KMS-11 (cell line): ENCODE measurements around the gene POLQ.
A peak's percentile ranks its signal among the peaks of the same experiment; 100 is the strongest.

Experiments
- H2AFZ ChIP-seq: fragments of 200-600 bp; sonication (generic); 2 replicates; pipeline ENCODE4 v1.6.1; 2016; ENCODE audit warnings: antibody characterized with exemption, mixed run types, low read depth
- H3K27ac ChIP-seq: fragments of 200-600 bp; sonication (generic); 2 replicates; pipeline ENCODE4 v1.6.1; 2016; ENCODE audit warnings: mild to moderate bottlenecking, mixed run types
- H3K27me3 ChIP-seq: fragments of 200-600 bp; sonication (generic); 2 replicates; pipeline ENCODE4 v1.6.1; 2017; ENCODE audit warnings: mild to moderate bottlenecking, low read depth, mixed run types, moderate library complexity; ENCODE audit not compliant: insufficient read depth
- H3K36me3 ChIP-seq: fragments of 200-600 bp; sonication (generic); 2 replicates; pipeline ENCODE4 v1.6.1; 2017; ENCODE audit warnings: mild to moderate bottlenecking, mixed run types; ENCODE audit not compliant: insufficient read depth
- H3K4me1 ChIP-seq: fragments of 200-600 bp; sonication (generic); 2 replicates; pipeline ENCODE4 v1.6.1; 2016; ENCODE audit warnings: mild to moderate bottlenecking, low read depth, mixed run types; ENCODE audit not compliant: poor library complexity, severe bottlenecking
- H3K4me2 ChIP-seq: fragments of 200-600 bp; sonication (generic); 2 replicates; pipeline ENCODE4 v1.7.0; 2016; ENCODE audit warnings: mild to moderate bottlenecking, mixed run types
- H3K4me3 ChIP-seq: fragments of 200-600 bp; sonication (generic); IDR thresholded peaks from 2 replicates; pipeline ENCODE4 v1.6.1; 2017; ENCODE audit warnings: low read depth, low read length, mixed read lengths; ENCODE audit not compliant: insufficient read depth
- H3K79me2 ChIP-seq: fragments of 200-600 bp; sonication (generic); 2 replicates; pipeline ENCODE4 v1.6.1; 2016; ENCODE audit warnings: low read depth, mixed run types; ENCODE audit not compliant: insufficient read depth
- H3K9ac ChIP-seq: fragments of 200-600 bp; sonication (generic); 2 replicates; pipeline ENCODE4 v1.6.1; 2016; ENCODE audit warnings: mild to moderate bottlenecking, mixed run types
- H4K20me1 ChIP-seq: fragments of 200-600 bp; sonication (generic); 2 replicates; pipeline ENCODE4 v1.6.1; 2016; ENCODE audit warnings: mild to moderate bottlenecking, mixed run types; ENCODE audit not compliant: insufficient read depth
- TF ChIP-seq, protein P1 (sequence below): fragments of 200-600 bp; sonication (generic); conservative IDR thresholded peaks from 2 replicates; pipeline ENCODE4 v1.6.1; 2017; ENCODE audit warnings: low read depth, mild to moderate bottlenecking, antibody characterized with exemption, low read length, moderate library complexity, mixed read lengths

POLQ gene

DNA sequence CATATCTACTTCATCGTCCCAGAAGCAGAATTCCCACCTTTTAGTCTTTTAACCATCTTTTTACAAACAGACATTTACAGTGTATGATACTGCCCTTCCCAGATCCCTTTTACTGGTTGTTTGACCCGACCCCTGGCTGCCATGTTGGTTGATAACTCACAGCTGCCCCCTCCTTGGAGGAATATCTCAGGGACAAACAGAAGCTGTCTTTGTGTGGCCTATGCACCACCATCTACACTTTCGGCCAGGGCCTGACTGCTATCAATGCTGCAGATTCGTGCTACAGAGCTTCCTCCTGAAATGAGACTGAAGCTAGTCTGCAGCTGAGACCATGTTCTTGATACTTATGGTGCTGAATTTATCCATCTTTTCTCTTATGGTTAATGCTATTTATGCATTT, 6.6 kb upstream of the POLQ start:
- Histone ChIP-seq H4K20me1 (no peaks in the 10 kb centered on the region), H3K27me3 (no peaks in the 10 kb centered on the region), H3K4me2 (peak overlapping the region; percentile 19), H3K4me1 (no peaks in the 10 kb centered on the region), H3K27ac (no peak overlapping the region), H3K36me3 (no peaks in the 10 kb centered on the region), H3K79me2 (no peaks in the 10 kb centered on the region), H2AFZ (peak overlapping the region; percentile 68), H3K9ac (no peak overlapping the region), H3K4me3 (no peak overlapping the region)
- TF ChIP-seq, protein P1, sequence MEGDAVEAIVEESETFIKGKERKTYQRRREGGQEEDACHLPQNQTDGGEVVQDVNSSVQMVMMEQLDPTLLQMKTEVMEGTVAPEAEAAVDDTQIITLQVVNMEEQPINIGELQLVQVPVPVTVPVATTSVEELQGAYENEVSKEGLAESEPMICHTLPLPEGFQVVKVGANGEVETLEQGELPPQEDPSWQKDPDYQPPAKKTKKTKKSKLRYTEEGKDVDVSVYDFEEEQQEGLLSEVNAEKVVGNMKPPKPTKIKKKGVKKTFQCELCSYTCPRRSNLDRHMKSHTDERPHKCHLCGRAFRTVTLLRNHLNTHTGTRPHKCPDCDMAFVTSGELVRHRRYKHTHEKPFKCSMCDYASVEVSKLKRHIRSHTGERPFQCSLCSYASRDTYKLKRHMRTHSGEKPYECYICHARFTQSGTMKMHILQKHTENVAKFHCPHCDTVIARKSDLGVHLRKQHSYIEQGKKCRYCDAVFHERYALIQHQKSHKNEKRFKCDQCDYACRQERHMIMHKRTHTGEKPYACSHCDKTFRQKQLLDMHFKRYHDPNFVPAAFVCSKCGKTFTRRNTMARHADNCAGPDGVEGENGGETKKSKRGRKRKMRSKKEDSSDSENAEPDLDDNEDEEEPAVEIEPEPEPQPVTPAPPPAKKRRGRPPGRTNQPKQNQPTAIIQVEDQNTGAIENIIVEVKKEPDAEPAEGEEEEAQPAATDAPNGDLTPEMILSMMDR: no peak

DNA sequence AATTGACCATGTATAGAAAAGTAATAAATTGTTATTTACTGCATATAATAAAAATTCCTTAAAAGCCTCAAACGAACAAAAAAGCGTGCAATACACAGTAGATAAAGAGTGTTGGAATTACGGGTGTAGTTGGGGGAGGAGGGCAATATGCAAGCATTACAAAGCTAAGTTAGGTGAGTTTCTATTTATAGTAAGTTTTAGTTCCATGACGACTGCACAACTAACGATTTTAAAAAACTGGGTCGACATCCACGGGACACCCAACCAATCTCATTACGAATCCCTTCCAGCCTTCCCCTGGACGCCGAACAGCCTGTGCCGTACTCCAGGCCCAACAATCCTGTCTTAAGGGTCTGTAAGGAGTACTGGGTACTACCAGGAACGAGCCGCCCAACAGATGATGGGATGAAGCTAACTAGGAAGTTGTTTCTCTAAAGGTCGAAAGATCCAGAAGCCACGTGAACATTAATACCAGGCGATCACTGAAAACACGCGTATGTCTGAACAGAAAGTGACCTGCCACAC, 677 bp downstream of the POLQ start:
- H3K4me2 ChIP-seq: peak overlapping the region; percentile 87
- H3K27me3 ChIP-seq: no peaks in the 10 kb centered on the region
- TF ChIP-seq, protein P1: no peak
- H2AFZ ChIP-seq: peak overlapping the region; percentile 89
- H3K4me1 ChIP-seq: peaks cover 28% of the 10 kb centered on the region
- no peaks in the 10 kb centered on the region for H4K20me1 ChIP-seq
- H3K9ac ChIP-seq: peak overlapping the region; percentile 86
- H3K36me3 ChIP-seq: no peaks in the 10 kb centered on the region
- peaks cover 45% of the 10 kb centered on the region for H3K79me2 ChIP-seq
- H3K27ac ChIP-seq: peak overlapping the region; percentile 82
- H3K4me3 ChIP-seq: no peak overlapping the region

DNA sequence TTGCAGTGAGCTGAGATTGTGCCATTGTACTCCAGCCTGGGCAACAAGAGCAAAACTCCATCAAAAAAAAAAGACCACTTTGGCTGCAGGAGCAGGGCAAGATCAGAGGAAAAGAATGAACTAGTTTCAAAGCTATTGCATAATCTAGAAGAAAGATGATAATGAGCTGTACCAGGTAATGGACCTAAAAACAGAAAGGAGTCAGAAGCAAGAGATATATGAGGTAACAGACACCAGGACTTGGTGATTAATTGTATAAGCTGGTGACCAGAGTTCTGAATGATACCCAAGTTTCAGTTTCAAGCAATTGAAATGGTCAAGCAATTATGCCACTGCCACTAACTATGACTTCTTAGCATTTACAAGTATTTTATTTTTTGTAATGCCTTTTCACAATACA, 2.9 kb downstream of the POLQ start:
- TF ChIP-seq, protein P1: no peak
- no peak overlapping the region for H3K4me3 ChIP-seq
- H3K36me3 ChIP-seq: no peaks in the 10 kb centered on the region; the same call in 1 of the 2 replicates
- no peak overlapping the region for H3K27ac ChIP-seq
- H3K27me3 ChIP-seq: no peaks in the 10 kb centered on the region
- H3K79me2 ChIP-seq: peaks cover 45% of the 10 kb centered on the region
- H3K4me2 ChIP-seq: peak overlapping the region; percentile 87; the same call in 1 of the 2 replicates
- no peak overlapping the region for H3K9ac ChIP-seq
- H4K20me1 ChIP-seq: no peaks in the 10 kb centered on the region
- no peak overlapping the region for H2AFZ ChIP-seq
- H3K4me1 ChIP-seq: peaks cover 28% of the 10 kb centered on the region

DNA sequence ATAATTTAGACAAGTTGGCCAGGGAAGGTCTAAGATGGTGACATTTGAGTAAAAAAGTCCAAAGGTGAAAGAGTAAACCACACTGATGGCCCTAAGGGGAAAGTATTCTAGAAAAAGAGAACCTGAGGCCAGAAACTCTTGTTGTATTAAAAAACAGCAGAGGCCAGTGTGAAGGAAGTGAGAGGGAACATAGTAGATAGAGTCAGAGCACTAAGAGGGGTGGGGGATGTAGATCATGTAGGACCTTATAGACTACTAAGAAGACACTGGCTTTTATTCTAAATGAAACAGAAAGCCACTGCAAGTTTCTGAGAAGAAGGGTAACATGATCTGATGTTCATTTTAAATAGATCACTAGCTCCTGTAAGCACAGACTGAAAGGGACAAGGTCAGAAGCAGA, 14.5 kb downstream of the POLQ start:
- Histone ChIP-seq H3K79me2 (no peaks in the 10 kb centered on the region), H2AFZ (no peak overlapping the region), H3K27me3 (no peaks in the 10 kb centered on the region), H3K27ac (no peak overlapping the region), H3K4me1 (peaks cover 17% of the 10 kb centered on the region), H4K20me1 (no peaks in the 10 kb centered on the region), H3K9ac (no peak overlapping the region), H3K4me3 (no peak overlapping the region), H3K36me3 (peaks cover 11% of the 10 kb centered on the region; the same call in 1 of the 2 replicates), H3K4me2 (no peak overlapping the region)
- TF ChIP-seq, protein P1: no peak
